ENCODE data around the gene LRRFIP1.

Gene LRRFIP1

GRCh38 chr2:237815637-237816036 is 188.2 kb downstream of the LRRFIP1 start:
- TF ChIP-seq, protein P1, sequence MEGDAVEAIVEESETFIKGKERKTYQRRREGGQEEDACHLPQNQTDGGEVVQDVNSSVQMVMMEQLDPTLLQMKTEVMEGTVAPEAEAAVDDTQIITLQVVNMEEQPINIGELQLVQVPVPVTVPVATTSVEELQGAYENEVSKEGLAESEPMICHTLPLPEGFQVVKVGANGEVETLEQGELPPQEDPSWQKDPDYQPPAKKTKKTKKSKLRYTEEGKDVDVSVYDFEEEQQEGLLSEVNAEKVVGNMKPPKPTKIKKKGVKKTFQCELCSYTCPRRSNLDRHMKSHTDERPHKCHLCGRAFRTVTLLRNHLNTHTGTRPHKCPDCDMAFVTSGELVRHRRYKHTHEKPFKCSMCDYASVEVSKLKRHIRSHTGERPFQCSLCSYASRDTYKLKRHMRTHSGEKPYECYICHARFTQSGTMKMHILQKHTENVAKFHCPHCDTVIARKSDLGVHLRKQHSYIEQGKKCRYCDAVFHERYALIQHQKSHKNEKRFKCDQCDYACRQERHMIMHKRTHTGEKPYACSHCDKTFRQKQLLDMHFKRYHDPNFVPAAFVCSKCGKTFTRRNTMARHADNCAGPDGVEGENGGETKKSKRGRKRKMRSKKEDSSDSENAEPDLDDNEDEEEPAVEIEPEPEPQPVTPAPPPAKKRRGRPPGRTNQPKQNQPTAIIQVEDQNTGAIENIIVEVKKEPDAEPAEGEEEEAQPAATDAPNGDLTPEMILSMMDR (conservative IDR thresholded peaks at IDR 0.05; ENCODE audit: low read depth, low read length) = no peak
- no peak overlapping the region for H3K4me3 ChIP-seq (ENCODE audit: low read depth, low read length)
- DNase-seq (ENCODE audit: low read depth) = no peak

- DNase-seq (ENCODE audit: low read depth) = no peak
- no peak overlapping the region for H3K4me3 ChIP-seq (ENCODE audit: low read depth, low read length)
- TF ChIP-seq, protein P1 (conservative IDR thresholded peaks at IDR 0.05; ENCODE audit: low read depth, low read length) = no peak
Measured at GRCh38 chr2:237816531-237816930, 189.1 kb downstream of the LRRFIP1 start.

DNA sequence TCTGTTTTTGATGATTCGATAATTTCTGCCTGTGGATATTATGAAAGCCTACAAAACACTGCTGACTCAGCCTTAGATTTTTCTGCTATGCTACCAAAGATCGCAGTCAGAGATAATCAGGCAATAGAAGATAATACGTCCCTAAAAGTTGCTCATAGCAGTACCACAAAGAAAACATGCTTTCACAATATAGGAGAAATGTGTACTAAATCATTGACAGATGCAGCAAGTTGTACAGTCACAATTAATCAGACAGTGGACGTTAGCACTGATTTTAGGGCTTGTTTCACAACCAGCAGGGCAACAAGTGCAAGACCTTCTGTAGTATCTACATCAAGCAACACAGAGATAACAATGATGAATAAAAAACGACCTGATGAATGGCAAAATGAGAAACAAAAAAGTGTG is 190.7 kb downstream of the LRRFIP1 start:
- H3K4me3 ChIP-seq (ENCODE audit: low read depth, low read length) = no peak overlapping the region
- DNase-seq (ENCODE audit: low read depth) = peak; percentile 69
- TF ChIP-seq, protein P1 (conservative IDR thresholded peaks at IDR 0.05; ENCODE audit: low read depth, low read length) = no peak

- TF ChIP-seq, protein P1 (conservative IDR thresholded peaks at IDR 0.05; ENCODE audit: low read depth, low read length) = no peak
- H3K4me3 ChIP-seq (ENCODE audit: low read depth, low read length) = no peak overlapping the region
- peak; percentile 11 for DNase-seq (ENCODE audit: low read depth)
Measured at GRCh38 chr2:237819231-237819630, 191.8 kb downstream of the LRRFIP1 start.

- no peak overlapping the region for H3K4me3 ChIP-seq (ENCODE audit: low read depth, low read length)
- no peak for DNase-seq (ENCODE audit: low read depth)
- TF ChIP-seq, protein P1 (conservative IDR thresholded peaks at IDR 0.05; ENCODE audit: low read depth, low read length) = no peak
Measured at GRCh38 chr2:237820421-237820820, 193.0 kb downstream of the LRRFIP1 start.

- DNase-seq (ENCODE audit: low read depth) = no peak
- TF ChIP-seq, protein P1 (conservative IDR thresholded peaks at IDR 0.05; ENCODE audit: low read depth, low read length) = no peak
- no peak overlapping the region for H3K4me3 ChIP-seq (ENCODE audit: low read depth, low read length)
Measured at GRCh38 chr2:237823544-237823943, 196.2 kb downstream of the LRRFIP1 start.

- TF ChIP-seq, protein P1 (conservative IDR thresholded peaks at IDR 0.05; ENCODE audit: low read depth, low read length) = no peak
- H3K4me3 ChIP-seq (ENCODE audit: low read depth, low read length) = no peak overlapping the region
- DNase-seq (ENCODE audit: low read depth) = no peak
Measured at GRCh38 chr2:237824085-237824484, 196.7 kb downstream of the LRRFIP1 start.
